Measurements from ENCODE around the gene CARTPT.

GRCh38 chr5:71719063-71719964 lies at the start of gene CARTPT:
- TF ChIP-seq EZH2phosphoT487 (conservative IDR thresholded peaks at IDR 0.05; ENCODE audit: low read length) (no peak), CTCF (IDR thresholded peaks at IDR 0.05; ENCODE audit: insufficient read depth, low read length, poor library complexity, severe bottlenecking) (no peak)

Data from SU-DHL-6 (cell line).